A549 treated with ZK216348 at 1 μM for 4 hours (cell line): ENCODE data around the gene REM1. TPM values are rescaled to one million over a fixed set of nuclear protein-coding genes. Genes with fewer than 3 reads are reported as not detected.

Experiments used
- total RNA-seq: library from RNA; stranded (reverse); fragments of 200-300 nt; extraction: Qiagen RNA extraction; gene quantifications from 5 replicates; pipeline ENCODE4 v1.2.3, GENCODE V29; 2022; ENCODE audit warnings: low read depth

REM1 gene, protein sequence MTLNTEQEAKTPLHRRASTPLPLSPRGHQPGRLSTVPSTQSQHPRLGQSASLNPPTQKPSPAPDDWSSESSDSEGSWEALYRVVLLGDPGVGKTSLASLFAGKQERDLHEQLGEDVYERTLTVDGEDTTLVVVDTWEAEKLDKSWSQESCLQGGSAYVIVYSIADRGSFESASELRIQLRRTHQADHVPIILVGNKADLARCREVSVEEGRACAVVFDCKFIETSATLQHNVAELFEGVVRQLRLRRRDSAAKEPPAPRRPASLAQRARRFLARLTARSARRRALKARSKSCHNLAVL
- 0.18 to 0.87 TPM (median 0.29 TPM) in 5 replicates for total RNA-seq

DNA sequence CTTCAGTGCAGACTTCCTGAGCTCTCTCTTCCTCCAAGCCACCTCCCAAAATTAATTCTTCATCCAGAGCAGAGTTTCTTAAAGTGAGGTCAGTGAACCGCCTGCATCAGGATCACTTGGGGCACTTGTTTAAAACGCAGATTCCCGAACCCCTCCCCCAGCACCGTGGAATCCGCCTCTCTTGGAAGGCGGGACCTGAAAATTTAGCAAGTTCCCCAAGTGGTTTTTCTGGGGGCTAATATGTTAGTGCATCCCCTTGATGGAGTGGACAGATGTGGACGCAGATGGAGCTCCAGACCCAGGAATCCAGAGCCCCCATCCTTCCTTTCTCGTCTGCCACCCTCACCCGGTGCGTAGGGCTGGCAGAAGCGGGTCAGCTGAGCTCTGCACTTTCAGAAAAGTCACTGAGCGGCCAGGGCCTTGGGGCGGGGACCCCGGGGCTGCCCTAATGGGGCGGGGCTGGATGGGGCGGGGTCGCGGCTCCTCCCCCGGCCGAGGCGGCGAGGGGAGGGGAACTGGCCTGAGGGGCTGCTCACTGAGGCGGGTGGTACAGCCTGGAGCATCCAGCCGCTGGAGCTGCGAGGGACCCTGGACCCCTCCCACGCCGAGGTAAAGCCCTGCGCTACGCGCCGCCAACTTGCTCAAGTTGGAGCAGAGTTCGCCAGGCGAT is at the start of gene REM1, which contains the start of gene DEFB124:
TSS of gene REM1 (plus strand) at position 531 of the 670 bp plus-strand sequence. CDS start 1,158 bp downstream, outside the sequence.
TSS of gene DEFB124 (minus strand) at position 370 of the 670 bp plus-strand sequence. CDS start 2,114 bp downstream, outside the sequence.

DNA sequence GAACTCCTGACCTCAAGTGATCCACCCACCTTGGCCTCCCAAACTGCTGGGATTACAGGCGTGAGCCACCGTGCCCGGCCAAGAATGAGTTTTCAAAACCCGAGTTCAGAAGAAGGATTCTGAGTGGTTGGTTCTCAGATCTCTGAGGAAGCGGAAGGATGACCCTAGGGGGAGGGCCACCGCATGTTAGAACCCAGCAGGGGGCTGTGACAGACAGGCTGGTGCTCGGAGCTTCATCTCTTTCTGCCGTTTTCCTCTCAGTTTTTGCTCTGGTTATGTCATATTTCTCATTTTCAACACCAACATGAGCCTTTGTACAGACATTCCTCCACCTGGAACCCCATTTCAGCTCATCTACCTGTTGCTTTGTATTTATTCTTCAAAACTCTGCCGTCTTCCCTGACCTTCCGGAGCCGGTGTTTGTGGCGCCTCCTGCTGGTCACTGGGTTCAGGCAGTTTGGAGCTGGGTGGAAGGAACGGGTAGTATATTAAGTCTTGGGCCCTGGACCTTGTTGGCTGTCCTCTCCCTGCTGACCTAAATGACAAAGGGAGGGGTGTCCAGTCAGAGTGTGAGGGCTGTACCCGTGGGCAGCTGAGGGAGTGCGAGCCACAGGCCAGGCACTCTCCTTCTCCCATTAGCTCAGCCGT is 35.0 kb upstream of the REM1 start, which contains the start of gene DEFB123:
TSS of gene DEFB123 (plus strand) at position 621 of the 648 bp plus-strand sequence. CDS start 67 bp downstream, outside the sequence.

DNA sequence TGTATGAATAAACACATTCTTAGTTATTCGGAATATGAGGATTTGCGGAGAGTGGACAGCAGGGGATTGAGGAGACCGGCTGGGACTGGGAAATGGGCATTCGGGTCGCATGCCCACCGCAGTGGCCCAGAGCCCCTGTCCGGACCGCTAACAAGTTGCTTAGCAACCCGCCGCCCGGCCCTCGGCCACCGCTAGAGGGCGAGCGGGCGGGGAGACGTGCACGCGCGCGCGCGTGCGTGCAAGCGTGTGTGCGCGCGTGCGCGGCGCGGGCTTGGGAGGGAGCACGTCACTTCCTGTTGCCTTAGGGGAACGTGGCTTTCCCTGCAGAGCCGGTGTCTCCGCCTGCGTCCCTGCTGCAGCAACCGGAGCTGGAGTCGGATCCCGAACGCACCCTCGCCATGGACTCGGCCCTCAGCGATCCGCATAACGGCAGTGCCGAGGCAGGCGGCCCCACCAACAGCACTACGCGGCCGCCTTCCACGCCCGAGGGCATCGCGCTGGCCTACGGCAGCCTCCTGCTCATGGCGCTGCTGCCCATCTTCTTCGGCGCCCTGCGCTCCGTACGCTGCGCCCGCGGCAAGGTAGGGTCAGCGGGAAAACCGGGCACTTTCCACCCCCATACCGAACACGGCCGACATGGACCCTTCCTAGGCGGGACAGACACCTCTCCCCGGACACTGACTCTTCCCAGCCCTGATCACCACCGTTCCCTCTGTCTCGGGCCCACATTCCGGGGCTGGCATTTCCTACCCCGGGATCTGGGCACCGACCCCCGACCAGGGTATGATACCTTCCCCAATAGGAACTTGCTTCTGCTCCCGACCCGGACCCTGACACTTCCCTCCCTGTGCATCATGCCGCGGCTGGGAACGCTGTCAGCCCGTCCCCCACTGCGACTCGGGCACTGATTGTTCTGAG is 39.3 kb downstream of the REM1 start, which contains the start of gene HM13:
TSS of gene HM13 (plus strand) at position 289 of the 918 bp plus-strand sequence. CDS start at position 399, 110 bp downstream.

Other genes with a start within 250 kb of the REM1 start
- gene DEFB115, start 217.6 kb upstream of the REM1 start, total RNA-seq: not detected in 5 replicates
- not detected in 5 replicates for gene DEFB116, start 166.7 kb upstream of the REM1 start, total RNA-seq
- not detected in 5 replicates for gene DEFB118, start 106.7 kb upstream of the REM1 start, total RNA-seq
- gene DEFB119, start 84.7 kb upstream of the REM1 start, total RNA-seq: not detected in 5 replicates
- gene DEFB121, start 69.1 kb upstream of the REM1 start, total RNA-seq: not detected in 5 replicates
- not detected in 5 replicates for gene DEFB123, start 34.7 kb upstream of the REM1 start, total RNA-seq
- not detected in 5 replicates for gene DEFB124, start 161 bp upstream of the REM1 start, total RNA-seq
- gene HM13, start 39.2 kb downstream of the REM1 start, total RNA-seq: 183 to 262 TPM (median 248 TPM) in 5 replicates
- 269 to 530 TPM (median 412 TPM) in 5 replicates for gene ID1, start 130.0 kb downstream of the REM1 start, total RNA-seq
- gene COX4I2, start 162.6 kb downstream of the REM1 start, total RNA-seq: not detected in 5 replicates
- gene BCL2L1, start 247.6 kb downstream of the REM1 start, total RNA-seq: 242 to 268 TPM (median 253 TPM) in 5 replicates